Measurements from ENCODE around the gene EMC8. TPM values are rescaled to one million over a fixed set of nuclear protein-coding genes. Genes with fewer than 3 reads are reported as not detected.

The EMC8 gene
- total and polyA plus RNA-seq, 4 donors: 12.0 to 12.4 (median 12.2) TPM

GRCh38 chr16:85812811-85813700 is 13.7 kb upstream of the EMC8 start:
- no peak overlapping the region for H3K27ac ChIP-seq (ENCODE audit: low read depth in 1 of 2, low read length in 2 of 2)
- no peaks in the 10 kb centered on the region for H3K4me1 ChIP-seq (ENCODE audit: control insufficient read depth in 4 of 4, insufficient read depth in 4 of 4, low read length in 3 of 4)
- H3K9me3 ChIP-seq (ENCODE audit: control insufficient read depth in 4 of 4, low read length in 3 of 4): no peaks in the 10 kb centered on the region
- H3K27me3 ChIP-seq (ENCODE audit: control insufficient read depth in 4 of 4, insufficient read depth in 4 of 4, low read length in 3 of 4): no peaks in the 10 kb centered on the region
- 86% methylated on average over 20 of the region's 20 CpGs for WGBS
- TF ChIP-seq JUND (IDR thresholded peaks at IDR 0.05) (no peak), RAD21 (IDR thresholded peaks at IDR 0.05) (no peak), NR2F2 (IDR thresholded peaks at IDR 0.05) (no peak), FOXA2 (IDR thresholded peaks at IDR 0.05) (no peak)
- no peak for DNase-seq (ENCODE audit: low spot score)
- H3K9ac ChIP-seq (ENCODE audit: low read depth in 1 of 2, low read length in 2 of 2): no peak overlapping the region
- H3K4me3 ChIP-seq (ENCODE audit: low read depth in 1 of 3, low read length in 3 of 3): no peak overlapping the region
- H3K36me3 ChIP-seq (ENCODE audit: control insufficient read depth in 4 of 4, insufficient read depth in 3 of 4, low read depth in 1 of 4, low read length in 3 of 4): peaks cover 0 to 1% (median 0%) of the 10 kb centered on the region in 4 donors

- H3K36me3 ChIP-seq (ENCODE audit: control insufficient read depth in 4 of 4, insufficient read depth in 3 of 4, low read depth in 1 of 4, low read length in 3 of 4): peaks cover 0 to 1% (median 0%) of the 10 kb centered on the region in 4 donors
- H3K27ac ChIP-seq (ENCODE audit: low read depth in 1 of 2, low read length in 2 of 2): no peak overlapping the region
- no peaks in the 10 kb centered on the region for H3K9me3 ChIP-seq (ENCODE audit: control insufficient read depth in 4 of 4, low read length in 3 of 4)
- no peak for DNase-seq (ENCODE audit: low spot score)
- no peak overlapping the region for H3K9ac ChIP-seq (ENCODE audit: low read depth in 1 of 2, low read length in 2 of 2)
- 53% methylated on average over 37 of the region's 37 CpGs for WGBS
- no peaks in the 10 kb centered on the region for H3K4me1 ChIP-seq (ENCODE audit: control insufficient read depth in 4 of 4, insufficient read depth in 4 of 4, low read length in 3 of 4)
- no peak for TF ChIP-seq RXRA (IDR thresholded peaks at IDR 0.05)
- no peak for TF ChIP-seq HNF4G (IDR thresholded peaks at IDR 0.05)
- no peak for TF ChIP-seq TAF1 (conservative IDR thresholded peaks at IDR 0.05)
- TF ChIP-seq NR2F2 (IDR thresholded peaks at IDR 0.05): no peak
- no peak for TF ChIP-seq HNF4A (conservative IDR thresholded peaks at IDR 0.05)
- TF ChIP-seq ZBTB33 (IDR thresholded peaks at IDR 0.05): no peak
- TF ChIP-seq YY1 (IDR thresholded peaks at IDR 0.05): no peak
- no peak for TF ChIP-seq REST (IDR thresholded peaks at IDR 0.05)
- no peak for TF ChIP-seq SP1 (IDR thresholded peaks at IDR 0.05)
- no peak for TF ChIP-seq GABPA (IDR thresholded peaks at IDR 0.05 in 1 of 2, conservative IDR thresholded peaks at IDR 0.05 in 1 of 2)
- TF ChIP-seq RAD21 (IDR thresholded peaks at IDR 0.05): no peak
- no peak for TF ChIP-seq JUND (IDR thresholded peaks at IDR 0.05)
- TF ChIP-seq FOXA1 (IDR thresholded peaks at IDR 0.05): no peak
- TF ChIP-seq FOXA2 (IDR thresholded peaks at IDR 0.05): no peak
- no peak for TF ChIP-seq ATF3 (IDR thresholded peaks at IDR 0.05)
- TF ChIP-seq CTCF (IDR thresholded peaks at IDR 0.05; ENCODE audit: low read depth, low read length, missing input control): no peak
- TF ChIP-seq MAX (IDR thresholded peaks at IDR 0.05): no peak
- TF ChIP-seq EGR1 (IDR thresholded peaks at IDR 0.05; ENCODE audit: low read depth in 2 of 2): no peak
- no peaks in the 10 kb centered on the region for H3K27me3 ChIP-seq (ENCODE audit: control insufficient read depth in 4 of 4, insufficient read depth in 4 of 4, low read length in 3 of 4)
- no peak overlapping the region for H3K4me3 ChIP-seq (ENCODE audit: low read depth in 1 of 3, low read length in 3 of 3)
Measured at GRCh38 chr16:85812031-85812807, 12.9 kb upstream of the EMC8 start.

Measured in liver (tissue), 9 donors.